B cell (primary cell): ENCODE results near the gene GALNT17.

Experiments
- CTCF ChIP-seq: fragments of 200-600 bp; IDR thresholded peaks from one replicate; pipeline ENCODE4 v1.8.0; 2022; ENCODE audit warnings: antibody characterized with exemption, mild to moderate bottlenecking
- EZH2 ChIP-seq: IDR thresholded peaks from 2 replicates; pipeline ENCODE4 v1.6.1; 2012; ENCODE audit warnings: borderline replicate concordance, low read depth, mild to moderate bottlenecking, moderate library complexity, low read length; ENCODE audit not compliant: insufficient read depth, poor library complexity, severe bottlenecking

GRCh38 chr7:71491336-71491735 lies 359.4 kb downstream of the GALNT17 start:
- TF ChIP-seq CTCF (no peak), EZH2 (no peak)
